Bone marrow (tissue), 2 donors: ENCODE data around the gene APOD.
"Not testable (repeated sequence)": the region's sequence is repeated elsewhere in the genome, so short reads cannot be mapped to it uniquely, and the experiment has no call there.

ENCODE experiments used
- DNase-seq, 2 donors: peaks; one replicate each; lab custom pipeline; 2025; lab: John Stamatoyannopoulos, UW

APOD gene

GRCh38 chr3:195617784-195618659 lies 34.3 kb upstream of the APOD start:
- DNase-seq: not testable (repeated sequence)

GRCh38 chr3:195617134-195617533 lies 33.4 kb upstream of the APOD start:
- DNase-seq: not testable (repeated sequence)

GRCh38 chr3:195616681-195617080 lies 32.9 kb upstream of the APOD start:
- DNase-seq: no peak

- not testable (repeated sequence) for DNase-seq
Observed at GRCh38 chr3:195615952-195616537, 32.3 kb upstream of the APOD start.

GRCh38 chr3:195614672-195615504 lies 31.1 kb upstream of the APOD start:
- not testable (repeated sequence) for DNase-seq

GRCh38 chr3:195613468-195614069 lies 29.8 kb upstream of the APOD start:
- no peak for DNase-seq

- no peak for DNase-seq
Observed at GRCh38 chr3:195612075-195612800, 28.5 kb upstream of the APOD start.

- no peak for DNase-seq
Observed at GRCh38 chr3:195609229-195609628, 25.5 kb upstream of the APOD start.

GRCh38 chr3:195601785-195602184 lies 18.0 kb upstream of the APOD start:
- DNase-seq: not testable (repeated sequence)

- DNase-seq: no peak
Observed at GRCh38 chr3:195601382-195601781, 17.6 kb upstream of the APOD start.

GRCh38 chr3:195599926-195600325 lies 16.2 kb upstream of the APOD start:
- not testable (repeated sequence) for DNase-seq

GRCh38 chr3:195599516-195599915 lies 15.8 kb upstream of the APOD start:
- DNase-seq: not testable (repeated sequence)

- DNase-seq: no peak
Observed at GRCh38 chr3:195597848-195598247, 14.1 kb upstream of the APOD start.

GRCh38 chr3:195597229-195597628 lies 13.5 kb upstream of the APOD start:
- DNase-seq: no peak

GRCh38 chr3:195596765-195597171 lies 13.0 kb upstream of the APOD start:
- no peak for DNase-seq

- no peak for DNase-seq
Observed at GRCh38 chr3:195595785-195596531, 12.2 kb upstream of the APOD start.

- DNase-seq: no peak
Observed at GRCh38 chr3:195591852-195592251, 8.1 kb upstream of the APOD start.

GRCh38 chr3:195591220-195591619 lies 7.5 kb upstream of the APOD start:
- no peak for DNase-seq

GRCh38 chr3:195590381-195590780 lies 6.6 kb upstream of the APOD start:
- DNase-seq: not testable (repeated sequence)

GRCh38 chr3:195589796-195590195 lies 6.1 kb upstream of the APOD start:
- DNase-seq: not testable (repeated sequence)

GRCh38 chr3:195587824-195588223 lies 4.1 kb upstream of the APOD start:
- DNase-seq: no peak
